ENCODE measurements around the gene CCDC92B.

CCDC92B gene

DNA sequence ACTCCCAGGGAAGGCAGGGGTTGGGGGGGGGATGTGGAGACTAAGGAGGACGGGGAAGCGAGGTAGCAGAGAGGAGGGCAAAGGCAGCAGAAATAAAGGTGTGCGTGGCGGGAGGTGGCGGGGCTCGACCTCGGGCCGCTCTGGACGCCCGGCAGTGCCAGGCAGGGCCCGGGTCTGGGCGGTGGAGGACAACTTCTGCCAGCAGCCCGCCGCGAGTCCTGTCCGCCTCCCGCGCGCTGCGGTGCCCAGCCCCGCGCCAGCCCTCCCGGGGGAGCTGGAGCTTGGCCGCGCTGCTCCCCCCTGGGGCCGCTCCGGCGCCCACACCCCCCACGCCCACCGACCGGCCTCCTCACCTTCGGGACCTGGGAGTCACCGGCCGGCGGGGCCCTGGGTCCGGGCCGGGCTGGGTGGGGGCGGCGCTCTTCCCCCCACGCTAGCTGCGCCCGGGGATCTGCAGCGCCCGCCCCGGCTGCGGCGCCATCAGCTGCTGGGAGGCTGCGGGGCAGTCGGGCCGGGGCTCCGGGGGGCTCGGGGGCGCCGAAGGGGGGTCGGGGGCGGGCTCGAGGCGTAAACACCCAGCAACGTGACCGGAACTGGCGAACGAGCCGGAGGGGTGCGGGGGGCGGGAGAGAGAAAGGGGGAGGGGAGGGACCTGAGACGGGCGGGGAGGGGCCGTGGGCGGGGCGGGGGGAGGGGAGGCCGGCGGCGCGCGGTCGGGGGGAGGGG is at the start of gene CCDC92B:
Gene CCDC92B (minus strand): TSS at position 595 of the 726 bp plus-strand sequence. CDS start 14,507 bp downstream, outside the sequence.
- Mint-ChIP-seq H3K9me3 (no peaks in the 10 kb centered on the region), H3K27ac (ENCODE audit: low read depth) (no peak within 1 kb of the TSS), H3K4me1 (no peaks in the 10 kb centered on the region), H3K36me3 (ENCODE audit: insufficient read depth) (peaks cover 2% of the 10 kb centered on the region), H3K27me3 (peaks cover 64% of the 10 kb centered on the region), H3K4me3 (no peak within 1 kb of the TSS)
- ATAC-seq (replicated peaks; ENCODE audit: extremely low read depth, poor library complexity, severe bottlenecking): no peak
- no peak for DNase-seq (ENCODE audit: low spot score in 2 of 2)

DNA sequence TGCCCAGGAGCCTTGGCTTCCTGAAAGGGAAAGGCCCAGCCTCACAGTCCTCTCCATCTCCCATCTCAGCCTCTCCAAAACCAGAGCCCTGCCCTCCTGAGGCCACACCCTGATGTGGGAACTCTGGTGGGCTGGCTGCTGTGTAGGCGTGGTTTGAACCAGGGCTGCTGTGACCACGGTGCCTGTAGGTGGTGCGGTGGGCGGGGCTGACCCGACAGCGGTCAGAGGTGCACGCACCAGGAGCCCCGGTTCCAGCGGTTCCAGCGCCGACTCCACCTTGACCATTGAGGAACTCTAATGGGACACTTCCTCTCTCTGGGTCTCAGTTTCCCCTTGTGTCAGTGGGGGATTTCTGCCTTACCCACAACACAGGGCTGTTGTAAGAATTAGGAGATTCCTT is 49.2 kb upstream of the CCDC92B start:
- ATAC-seq (replicated peaks; ENCODE audit: extremely low read depth, poor library complexity, severe bottlenecking): no peak
- Mint-ChIP-seq H3K27ac (ENCODE audit: low read depth) (peak overlapping the region; percentile 50), H3K9me3 (no peaks in the 10 kb centered on the region), H3K4me1 (peaks cover 88% of the 10 kb centered on the region), H3K36me3 (ENCODE audit: insufficient read depth) (peaks cover 39% of the 10 kb centered on the region), H3K4me3 (peak overlapping the region; percentile 88), H3K27me3 (no peaks in the 10 kb centered on the region)
- DNase-seq (ENCODE audit: low spot score in 2 of 2): no peak

DNA sequence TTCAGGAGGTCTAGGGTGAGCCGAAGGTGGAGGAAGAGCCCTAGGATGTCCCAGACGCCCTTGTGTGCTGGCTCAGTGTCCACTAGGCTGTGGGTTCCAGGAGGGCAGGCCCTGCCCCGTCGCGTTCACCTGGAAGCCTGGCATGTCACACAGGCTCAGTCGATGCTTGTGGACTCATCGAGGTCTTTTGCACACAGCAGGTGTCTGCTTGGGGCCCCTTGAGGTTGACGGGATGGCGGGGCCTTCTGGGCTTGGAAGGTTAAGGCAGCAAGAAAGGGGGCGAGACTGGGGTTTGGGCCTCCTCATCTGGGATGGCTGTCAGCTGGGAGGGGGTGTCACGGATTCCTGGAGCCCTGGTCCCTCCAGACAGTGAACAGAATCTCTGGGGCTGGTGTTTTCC is 48.7 kb upstream of the CCDC92B start:
- Mint-ChIP-seq H3K4me1 (peaks cover 88% of the 10 kb centered on the region), H3K4me3 (peak overlapping the region; percentile 88), H3K27ac (ENCODE audit: low read depth) (peak overlapping the region; percentile 50), H3K9me3 (no peaks in the 10 kb centered on the region), H3K27me3 (no peaks in the 10 kb centered on the region), H3K36me3 (ENCODE audit: insufficient read depth) (peaks cover 38% of the 10 kb centered on the region)
- DNase-seq (ENCODE audit: low spot score in 2 of 2) (no peak), ATAC-seq (replicated peaks; ENCODE audit: extremely low read depth, poor library complexity, severe bottlenecking) (no peak)

DNA sequence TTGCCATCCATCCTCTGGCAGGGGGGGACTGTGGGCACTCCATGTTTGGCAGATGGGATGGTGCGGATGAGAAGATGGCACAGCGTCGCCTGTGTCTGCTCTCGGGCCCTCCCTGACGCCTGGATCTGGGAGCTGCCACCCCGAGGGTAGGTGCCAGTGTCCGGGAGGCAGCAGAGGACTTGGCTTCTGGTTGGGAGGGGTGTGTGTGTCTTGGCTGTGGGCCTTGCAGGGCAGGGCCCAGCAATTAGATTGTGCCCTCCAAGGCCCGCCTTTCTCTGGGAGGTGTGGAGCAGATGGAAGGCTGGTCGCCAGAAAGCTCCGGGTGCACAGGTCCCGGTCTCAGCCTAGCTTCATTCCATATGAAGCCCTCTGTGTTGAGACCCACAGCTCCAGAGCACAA is 48.2 kb upstream of the CCDC92B start:
- DNase-seq (ENCODE audit: low spot score in 2 of 2) (no peak), ATAC-seq (replicated peaks; ENCODE audit: extremely low read depth, poor library complexity, severe bottlenecking) (no peak)
- H3K4me1 Mint-ChIP-seq: peaks cover 88% of the 10 kb centered on the region
- H3K27ac Mint-ChIP-seq (ENCODE audit: low read depth): peak overlapping the region; percentile 50
- peaks cover 36% of the 10 kb centered on the region for H3K36me3 Mint-ChIP-seq (ENCODE audit: insufficient read depth)
- no peaks in the 10 kb centered on the region for H3K27me3 Mint-ChIP-seq
- no peaks in the 10 kb centered on the region for H3K9me3 Mint-ChIP-seq
- H3K4me3 Mint-ChIP-seq: peak overlapping the region; percentile 88

DNA sequence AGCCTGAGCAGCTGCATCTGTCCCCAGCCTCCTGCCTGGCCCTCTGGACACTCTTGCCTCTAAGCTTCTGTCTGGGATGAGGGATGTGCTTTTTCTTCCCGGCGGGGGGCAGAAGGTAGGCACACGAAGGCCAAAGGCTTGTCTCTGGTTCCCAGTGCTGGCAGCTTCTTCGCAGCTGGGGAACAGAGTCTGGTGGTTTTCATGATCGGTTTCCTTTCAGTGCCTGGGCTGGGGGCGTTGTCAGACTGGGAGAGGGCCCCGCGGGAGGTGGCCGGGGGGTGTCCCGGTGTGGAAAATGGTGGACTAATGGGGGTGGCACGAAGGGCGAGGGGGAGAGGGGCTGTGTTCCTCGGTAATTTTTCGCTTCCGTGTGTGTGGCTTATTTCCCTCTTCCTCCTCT is 47.8 kb upstream of the CCDC92B start:
- DNase-seq (ENCODE audit: low spot score in 2 of 2): no peak
- Mint-ChIP-seq H3K36me3 (ENCODE audit: insufficient read depth) (peaks cover 38% of the 10 kb centered on the region), H3K4me1 (peaks cover 90% of the 10 kb centered on the region), H3K27ac (ENCODE audit: low read depth) (peak overlapping the region; percentile 50), H3K27me3 (no peaks in the 10 kb centered on the region), H3K9me3 (no peaks in the 10 kb centered on the region), H3K4me3 (peak overlapping the region; percentile 88)
- no peak for ATAC-seq (replicated peaks; ENCODE audit: extremely low read depth, poor library complexity, severe bottlenecking)

DNA sequence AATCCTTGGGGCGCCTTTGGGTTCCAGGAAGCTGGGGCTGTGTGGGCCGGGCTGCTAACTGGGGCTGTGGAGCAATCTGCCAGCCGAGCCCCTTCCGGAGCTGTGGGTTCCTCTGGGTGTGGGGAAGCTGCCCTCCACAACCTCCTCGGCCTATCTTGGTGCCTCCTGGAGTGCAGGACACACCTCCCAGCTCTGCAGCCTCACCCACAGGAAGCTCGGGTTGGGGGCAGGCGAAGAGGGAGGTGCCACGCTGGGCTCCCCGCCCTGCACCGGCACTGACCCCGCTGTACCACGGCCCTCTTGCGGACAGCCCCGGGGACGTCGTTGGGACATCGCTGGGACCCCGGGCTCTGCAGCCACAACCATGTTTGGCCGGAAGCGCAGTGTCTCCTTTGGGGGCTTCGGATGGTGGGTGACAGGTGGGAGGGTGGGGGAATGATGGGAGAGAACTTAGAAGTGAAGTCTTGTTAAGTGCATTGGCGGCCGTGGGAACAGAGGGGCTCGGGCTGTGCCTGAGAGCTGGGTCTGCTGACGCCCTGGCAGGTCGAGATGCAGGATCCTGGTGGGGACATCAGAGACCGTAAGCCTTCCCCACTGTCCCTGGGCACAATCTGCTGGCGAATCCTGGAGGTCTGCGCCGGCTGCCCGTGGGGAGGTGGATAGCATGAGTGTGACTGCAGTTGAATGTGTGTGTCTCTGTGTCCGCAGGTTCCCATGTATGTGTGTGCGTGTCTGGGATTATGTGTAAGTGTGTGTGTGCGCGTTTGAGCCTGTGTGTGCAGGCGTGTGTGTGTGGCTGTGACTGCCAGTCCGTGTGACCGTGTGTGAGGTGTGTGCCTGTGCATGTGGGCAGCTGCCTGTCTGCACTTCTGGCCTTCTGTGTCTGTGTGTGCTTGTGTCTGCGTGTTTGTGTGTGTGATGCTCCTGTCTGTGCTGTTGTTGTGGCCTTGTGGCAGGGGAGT is 47.0 kb upstream of the CCDC92B start, which contains the start of gene RAP1GAP2:
Gene RAP1GAP2 (plus strand): TSS at position 275 of the 962 bp plus-strand sequence. CDS start 90 bp downstream, at position 365.
- H3K27me3 Mint-ChIP-seq: no peaks in the 10 kb centered on the region
- H3K9me3 Mint-ChIP-seq: no peaks in the 10 kb centered on the region
- peaks cover 35% of the 10 kb centered on the region for H3K36me3 Mint-ChIP-seq (ENCODE audit: insufficient read depth)
- peak; percentile 62 to 80 for DNase-seq (ENCODE audit: low spot score in 2 of 2)
- H3K27ac Mint-ChIP-seq (ENCODE audit: low read depth): peak within 1 kb of the TSS; percentile 50
- H3K4me3 Mint-ChIP-seq: peak within 1 kb of the TSS; percentile 88
- peak; percentile 79 for ATAC-seq (replicated peaks; ENCODE audit: extremely low read depth, poor library complexity, severe bottlenecking)
- H3K4me1 Mint-ChIP-seq: peaks cover 90% of the 10 kb centered on the region

DNA sequence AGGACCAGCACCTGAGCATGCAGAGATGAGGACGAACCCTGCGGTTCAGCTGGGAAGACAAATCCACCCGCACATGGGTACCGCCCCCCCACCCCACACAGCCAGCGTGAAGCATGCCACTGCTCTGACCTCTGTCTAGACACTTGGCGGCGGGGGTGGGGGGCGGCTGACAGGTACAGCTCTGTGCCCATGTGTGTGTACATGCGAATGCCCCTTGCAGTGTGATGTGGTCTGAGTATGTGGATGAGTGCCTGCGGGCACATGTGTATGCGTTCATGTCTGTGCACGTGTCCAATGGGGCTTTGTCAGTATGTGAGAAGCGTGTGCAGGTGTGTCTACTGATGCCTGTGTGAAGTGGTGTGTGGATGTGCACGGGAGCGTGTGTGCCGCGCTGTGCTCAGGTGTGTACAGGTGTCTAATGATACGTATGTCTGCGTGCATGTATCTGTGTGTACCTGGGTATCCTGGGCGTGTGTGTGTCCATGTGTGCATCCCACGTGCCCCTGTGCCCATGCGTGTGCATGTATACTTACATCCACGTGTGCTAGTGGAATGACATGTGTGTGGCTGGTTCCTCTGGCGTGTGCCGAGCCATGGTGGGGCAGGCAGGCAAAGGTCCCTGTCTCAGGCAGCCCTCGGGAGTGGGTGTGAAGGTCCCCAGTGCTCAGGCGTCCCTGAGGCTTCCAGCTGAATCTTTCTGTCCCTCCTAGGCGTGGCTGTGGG is 46.1 kb upstream of the CCDC92B start:
- H3K4me1 Mint-ChIP-seq: peaks cover 95% of the 10 kb centered on the region
- no peaks in the 10 kb centered on the region for H3K9me3 Mint-ChIP-seq
- peak overlapping the region; percentile 88 for H3K4me3 Mint-ChIP-seq
- no peaks in the 10 kb centered on the region for H3K27me3 Mint-ChIP-seq
- ATAC-seq (replicated peaks; ENCODE audit: extremely low read depth, poor library complexity, severe bottlenecking) (no peak), DNase-seq (ENCODE audit: low spot score in 2 of 2) (no peak)
- H3K36me3 Mint-ChIP-seq (ENCODE audit: insufficient read depth): peaks cover 31% of the 10 kb centered on the region
- peak overlapping the region; percentile 50 for H3K27ac Mint-ChIP-seq (ENCODE audit: low read depth)

DNA sequence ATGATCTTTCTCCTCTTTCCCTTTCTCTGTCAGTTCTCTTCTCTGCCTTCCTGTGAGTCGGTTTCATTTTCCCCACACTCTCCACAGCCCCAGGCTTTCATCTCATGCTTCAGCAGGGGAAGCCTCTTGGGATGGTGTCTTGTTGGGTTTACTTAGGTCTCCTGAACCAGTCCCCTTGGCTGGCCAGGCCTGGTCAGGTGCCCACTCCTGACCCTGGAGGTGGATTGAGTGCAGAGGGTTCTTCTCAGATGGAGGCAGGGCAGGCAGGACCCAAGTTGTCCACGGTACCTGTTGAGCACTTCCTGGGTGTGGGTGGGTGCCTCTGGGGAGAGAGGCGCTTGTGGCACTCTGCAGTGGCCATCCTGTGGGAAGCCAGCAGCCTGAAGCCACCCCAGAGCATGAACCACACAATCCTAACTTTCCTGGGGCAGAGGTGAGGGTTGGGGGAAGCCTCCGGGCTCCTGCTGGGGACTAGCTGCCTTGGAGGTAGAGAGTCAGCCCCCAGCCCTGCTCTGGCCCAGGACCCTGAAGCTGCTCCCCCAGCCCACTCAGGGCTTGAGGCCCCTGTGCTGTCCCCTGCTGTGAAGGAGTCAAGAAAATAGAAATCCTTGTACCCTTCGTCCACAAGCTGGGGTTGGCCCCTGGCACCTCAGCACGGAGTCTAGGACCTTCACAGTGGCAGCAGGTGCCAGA is 44.8 kb upstream of the CCDC92B start:
- Mint-ChIP-seq H3K27me3 (no peaks in the 10 kb centered on the region), H3K9me3 (no peaks in the 10 kb centered on the region), H3K27ac (ENCODE audit: low read depth) (peak overlapping the region; percentile 81), H3K4me1 (peaks cover 90% of the 10 kb centered on the region), H3K36me3 (ENCODE audit: insufficient read depth) (peaks cover 22% of the 10 kb centered on the region), H3K4me3 (peak overlapping the region; percentile 88)
- ATAC-seq (replicated peaks; ENCODE audit: extremely low read depth, poor library complexity, severe bottlenecking): no peak
- DNase-seq (ENCODE audit: low spot score in 2 of 2): no peak

DNA sequence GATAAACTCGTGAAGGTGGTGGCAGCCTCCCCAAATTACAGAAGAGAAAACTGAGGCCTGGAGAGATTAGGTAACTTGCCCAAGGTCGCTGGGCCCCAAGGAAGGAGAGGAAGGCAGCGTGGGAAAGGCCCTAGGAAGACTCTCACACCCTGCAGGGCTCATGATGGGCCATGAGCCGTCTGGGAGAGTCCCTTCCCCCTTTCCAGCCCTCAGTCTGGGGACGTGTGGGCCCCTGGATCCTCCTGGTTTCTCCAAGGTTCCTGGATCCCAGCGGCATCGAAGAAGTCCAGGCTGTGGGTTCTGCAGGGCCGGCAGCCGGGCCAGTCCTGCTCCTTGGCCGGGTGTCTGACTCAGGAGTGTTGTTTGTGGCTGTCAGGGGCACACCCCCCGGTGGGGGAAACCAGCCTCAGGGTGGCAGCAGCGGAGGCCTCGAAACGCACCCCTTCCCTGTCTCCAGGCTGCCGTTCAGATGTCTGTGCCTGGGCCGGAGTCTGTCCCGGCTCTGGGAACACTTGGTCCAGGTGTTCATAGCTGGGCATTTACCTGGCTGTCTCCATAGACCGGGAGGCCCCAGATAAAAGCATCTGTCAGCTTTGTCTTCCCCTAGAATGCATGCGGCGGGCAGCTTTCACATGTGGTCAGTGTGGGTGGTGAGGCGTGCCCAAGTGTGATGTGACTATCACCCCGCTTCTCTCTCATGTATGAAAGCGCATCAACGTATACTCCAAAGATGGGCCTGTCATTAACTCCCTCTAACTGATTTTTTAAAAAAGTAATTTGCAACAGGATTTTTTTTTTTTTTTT is 43.1 kb upstream of the CCDC92B start:
- peaks cover 74% of the 10 kb centered on the region for H3K4me1 Mint-ChIP-seq
- H3K27me3 Mint-ChIP-seq: no peaks in the 10 kb centered on the region
- H3K36me3 Mint-ChIP-seq (ENCODE audit: insufficient read depth): peaks cover 19% of the 10 kb centered on the region
- no peaks in the 10 kb centered on the region for H3K9me3 Mint-ChIP-seq
- H3K27ac Mint-ChIP-seq (ENCODE audit: low read depth): peak overlapping the region; percentile 90
- ATAC-seq (replicated peaks; ENCODE audit: extremely low read depth, poor library complexity, severe bottlenecking): peak; percentile 66
- DNase-seq (ENCODE audit: low spot score in 2 of 2): peak; percentile 72 to 88
- peak overlapping the region; percentile 88 for H3K4me3 Mint-ChIP-seq

DNA sequence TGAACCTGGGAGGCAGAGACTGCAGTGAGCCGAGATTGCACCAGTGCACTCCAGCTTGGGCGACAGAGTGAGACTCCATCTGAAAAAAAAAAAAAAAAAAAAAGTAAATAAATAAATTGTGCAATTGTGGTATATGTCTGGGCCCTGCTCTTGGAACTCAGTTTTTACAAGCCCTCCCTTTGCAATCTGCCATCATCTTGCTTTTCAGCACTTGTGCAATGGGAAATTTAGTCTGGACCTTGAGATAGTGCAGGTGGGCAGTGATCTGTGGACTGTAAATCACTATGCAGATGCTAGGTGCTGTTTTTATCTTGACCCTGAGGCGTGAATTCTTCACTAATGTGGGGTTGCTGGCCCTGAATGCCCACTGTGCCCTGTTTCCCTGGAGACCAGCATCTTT is 40.2 kb upstream of the CCDC92B start:
- Mint-ChIP-seq H3K4me1 (peaks cover 46% of the 10 kb centered on the region), H3K27me3 (no peaks in the 10 kb centered on the region), H3K9me3 (no peaks in the 10 kb centered on the region), H3K36me3 (ENCODE audit: insufficient read depth) (peaks cover 19% of the 10 kb centered on the region), H3K4me3 (no peak overlapping the region), H3K27ac (ENCODE audit: low read depth) (no peak overlapping the region)
- DNase-seq (ENCODE audit: low spot score in 2 of 2) (no peak), ATAC-seq (replicated peaks; ENCODE audit: extremely low read depth, poor library complexity, severe bottlenecking) (no peak)

DNA sequence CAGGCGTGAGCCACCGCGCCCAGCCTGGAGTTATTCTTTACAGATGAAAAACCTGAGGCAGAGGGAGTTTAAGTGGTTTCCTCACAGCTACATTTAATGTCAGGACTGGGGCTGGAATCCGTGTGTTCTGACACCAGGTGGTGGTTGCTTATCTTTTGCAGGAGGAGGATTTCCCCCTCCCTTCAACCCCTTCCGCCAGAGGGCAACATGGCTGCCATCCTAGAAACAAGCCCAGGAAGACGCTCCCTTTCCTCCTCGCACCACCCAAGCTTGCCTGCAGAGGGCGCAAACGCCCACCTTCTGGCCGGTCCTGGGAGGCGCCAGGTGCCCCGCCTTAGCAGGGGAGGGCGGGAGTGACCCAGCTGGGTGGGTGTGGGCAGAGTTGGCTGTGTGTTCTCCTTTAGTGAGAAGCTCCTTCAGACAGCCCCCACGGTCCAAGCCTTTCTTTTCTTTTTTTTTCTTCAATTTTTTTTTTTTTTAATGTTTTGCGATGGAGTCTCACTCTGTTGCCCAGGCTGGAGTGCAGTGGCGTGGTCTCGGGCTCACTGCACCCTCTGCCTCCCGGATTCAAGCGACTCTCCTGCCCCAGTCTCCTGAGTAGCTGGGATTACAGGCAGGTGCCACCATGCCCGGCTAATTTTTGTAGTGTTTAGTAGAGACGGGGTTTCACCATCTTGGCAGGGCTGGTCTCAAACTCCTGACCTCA is 36.9 kb upstream of the CCDC92B start:
- DNase-seq (ENCODE audit: low spot score in 2 of 2): peak; percentile 89 to 92
- Mint-ChIP-seq H3K4me3 (no peak overlapping the region), H3K4me1 (peaks cover 13% of the 10 kb centered on the region), H3K9me3 (no peaks in the 10 kb centered on the region), H3K27me3 (no peaks in the 10 kb centered on the region), H3K36me3 (ENCODE audit: insufficient read depth) (peaks cover 3% of the 10 kb centered on the region), H3K27ac (ENCODE audit: low read depth) (no peak overlapping the region)
- ATAC-seq (replicated peaks; ENCODE audit: extremely low read depth, poor library complexity, severe bottlenecking): peak; percentile 95

Measured in central memory CD8-positive, alpha-beta T cell (primary cell).